ENCODE measurements around the gene FGGY. TPM values are rescaled to one million over a fixed set of nuclear protein-coding genes. Genes with fewer than 3 reads are reported as not detected.

The FGGY gene
- total RNA-seq, 1 donor from 2014 or later = 32.5 TPM

- TF ChIP-seq EZH2 (IDR thresholded peaks at IDR 0.05) = no peak
- TF ChIP-seq CTCF (IDR thresholded peaks at IDR 0.05) = no peak
- no peak for TF ChIP-seq EZH2phosphoT487 (IDR thresholded peaks at IDR 0.05)
- Histone ChIP-seq H3K4me3 (no peak overlapping the region), H3K4me1 (peaks cover 22% of the 10 kb centered on the region), H4K20me1 (ENCODE audit: low read depth) (no peaks in the 10 kb centered on the region), H3K36me3 (no peaks in the 10 kb centered on the region), H2AFZ (replicated peaks) (no peak overlapping the region), H3F3A (ENCODE audit: low read depth) (no peaks in the 10 kb centered on the region), H3K9me3 (ENCODE audit: low read depth) (no peaks in the 10 kb centered on the region), H3K27me3 (no peaks in the 10 kb centered on the region), H3K27ac (no peak overlapping the region), H3K4me2 (no peak overlapping the region), H3K79me2 (ENCODE audit: low read depth) (no peaks in the 10 kb centered on the region), H3K9ac (no peak overlapping the region)
- Mint-ChIP-seq H3K4me3 (no peak overlapping the region), H3K9me3 (peaks cover 9% of the 10 kb centered on the region), H3K4me1 (peaks cover 24% of the 10 kb centered on the region), H3K27me3 (ENCODE audit: insufficient read depth, low read depth) (peaks cover 2% of the 10 kb centered on the region), H3K36me3 (no peaks in the 10 kb centered on the region), H3K27ac (peak overlapping the region; percentile 76)
- no peak for DNase-seq (ENCODE audit: low spot score)
These were observed 297.2 kb downstream of the FGGY start for GRCh38 chr1:59593798-59594790.

DNA sequence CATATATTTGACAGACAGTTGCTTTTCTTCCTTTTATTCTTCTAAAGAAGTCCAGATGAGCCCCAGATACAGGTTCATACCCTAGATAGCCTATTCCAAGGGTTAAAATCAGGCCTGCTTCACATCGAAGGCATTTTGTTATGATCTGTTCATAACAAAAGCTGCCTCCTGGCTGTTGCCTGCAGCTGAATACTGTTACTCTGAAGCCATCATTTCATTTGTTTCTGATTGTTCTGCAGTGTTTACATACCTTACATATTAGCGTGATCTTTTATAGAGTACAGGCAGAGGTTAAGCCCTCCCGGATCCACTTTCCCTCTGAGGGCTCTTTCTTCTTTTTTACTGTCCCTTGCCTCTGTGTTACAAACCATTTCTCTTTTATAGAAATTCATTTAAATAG is 298.9 kb downstream of the FGGY start:
- no peak overlapping the region for H3K4me3 Mint-ChIP-seq
- no peak for DNase-seq (ENCODE audit: low spot score)
- H3K36me3 Mint-ChIP-seq = no peaks in the 10 kb centered on the region
- no peaks in the 10 kb centered on the region for H3K27me3 ChIP-seq
- TF ChIP-seq EZH2 (IDR thresholded peaks at IDR 0.05) (no peak), EZH2phosphoT487 (IDR thresholded peaks at IDR 0.05) (no peak), CTCF (IDR thresholded peaks at IDR 0.05) (no peak)
- H3K4me1 Mint-ChIP-seq = peaks cover 24% of the 10 kb centered on the region
- H3K79me2 ChIP-seq (ENCODE audit: low read depth) = no peaks in the 10 kb centered on the region
- no peaks in the 10 kb centered on the region for H3K9me3 Mint-ChIP-seq
- H3K4me2 ChIP-seq = no peak overlapping the region
- H4K20me1 ChIP-seq (ENCODE audit: low read depth) = no peaks in the 10 kb centered on the region
- peaks cover 22% of the 10 kb centered on the region for H3K4me1 ChIP-seq
- no peak overlapping the region for H3K4me3 ChIP-seq
- H3K27ac Mint-ChIP-seq = no peak overlapping the region
- H3K27ac ChIP-seq = no peak overlapping the region
- H3F3A ChIP-seq (ENCODE audit: low read depth) = no peaks in the 10 kb centered on the region
- no peaks in the 10 kb centered on the region for H3K9me3 ChIP-seq (ENCODE audit: low read depth)
- H3K9ac ChIP-seq = no peak overlapping the region
- no peak overlapping the region for H2AFZ ChIP-seq (replicated peaks)
- H3K36me3 ChIP-seq = no peaks in the 10 kb centered on the region
- peaks cover 2% of the 10 kb centered on the region for H3K27me3 Mint-ChIP-seq (ENCODE audit: insufficient read depth, low read depth)

DNA sequence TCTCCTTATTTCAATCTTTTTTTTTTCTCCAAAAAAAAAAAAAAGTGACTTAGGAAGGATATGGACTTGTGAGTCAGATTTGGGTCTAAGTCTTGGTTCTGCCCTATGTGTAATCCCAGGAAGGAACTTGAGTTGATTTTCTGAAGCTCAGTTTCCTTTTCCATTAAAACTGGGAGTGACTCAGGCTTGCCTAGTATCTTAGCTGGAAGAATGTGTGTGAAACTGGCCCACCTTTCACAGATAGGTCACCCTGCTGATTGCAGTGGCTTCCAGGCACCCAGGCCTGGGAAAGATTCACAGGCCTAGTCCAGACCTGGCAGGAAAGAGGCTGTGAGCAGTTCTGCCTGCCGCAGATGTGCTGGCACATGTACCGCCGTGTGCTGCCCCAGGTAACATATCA is 299.5 kb downstream of the FGGY start:
- Histone ChIP-seq H3K36me3 (no peaks in the 10 kb centered on the region), H3K4me1 (peaks cover 22% of the 10 kb centered on the region), H3K9me3 (ENCODE audit: low read depth) (no peaks in the 10 kb centered on the region), H3K27ac (no peak overlapping the region), H4K20me1 (ENCODE audit: low read depth) (no peaks in the 10 kb centered on the region), H2AFZ (replicated peaks) (no peak overlapping the region), H3K4me3 (no peak overlapping the region), H3K27me3 (no peaks in the 10 kb centered on the region), H3K9ac (no peak overlapping the region), H3F3A (ENCODE audit: low read depth) (no peaks in the 10 kb centered on the region), H3K79me2 (ENCODE audit: low read depth) (no peaks in the 10 kb centered on the region), H3K4me2 (no peak overlapping the region)
- Mint-ChIP-seq H3K9me3 (no peaks in the 10 kb centered on the region), H3K27me3 (ENCODE audit: insufficient read depth, low read depth) (peaks cover 2% of the 10 kb centered on the region), H3K27ac (no peak overlapping the region), H3K4me3 (no peak overlapping the region), H3K36me3 (no peaks in the 10 kb centered on the region), H3K4me1 (peaks cover 24% of the 10 kb centered on the region)
- TF ChIP-seq EZH2phosphoT487 (IDR thresholded peaks at IDR 0.05) (no peak), EZH2 (IDR thresholded peaks at IDR 0.05) (no peak), CTCF (IDR thresholded peaks at IDR 0.05) (no peak)
- no peak for DNase-seq (ENCODE audit: low spot score)

All from neural progenitor cell (in vitro differentiated cells).